HG03175 (cell line): ENCODE data around the gene AATF.

Experiments used
- ATAC-seq: cut with Tn5 transposase; IDR thresholded peaks from one replicate; pipeline ENCODE4 v1.9.1; 2021; ENCODE audit warnings: mild to moderate bottlenecking, moderate library complexity; ENCODE audit not compliant: unreplicated experiment

AATF gene

GRCh38 chr17:37039269-37039668 lies 90.5 kb downstream of the AATF start:
- ATAC-seq: no peak

- no peak for ATAC-seq
Observed at GRCh38 chr17:37041932-37042331, 93.2 kb downstream of the AATF start.

- ATAC-seq: no peak
Observed at GRCh38 chr17:37043201-37043600, 94.4 kb downstream of the AATF start.

- ATAC-seq: no peak
Observed at GRCh38 chr17:37045351-37045922, 96.7 kb downstream of the AATF start.

- no peak for ATAC-seq
Observed at GRCh38 chr17:37047631-37048104, 98.9 kb downstream of the AATF start.

- ATAC-seq: no peak
Observed at GRCh38 chr17:37048811-37049210, 100.1 kb downstream of the AATF start.

GRCh38 chr17:37050920-37051319 lies 102.2 kb downstream of the AATF start:
- no peak for ATAC-seq

GRCh38 chr17:37051381-37051780 lies 102.6 kb downstream of the AATF start:
- ATAC-seq: no peak

GRCh38 chr17:37051833-37052232 lies 103.1 kb downstream of the AATF start:
- ATAC-seq: no peak

- no peak for ATAC-seq
Observed at GRCh38 chr17:37052450-37052849, 103.7 kb downstream of the AATF start.

GRCh38 chr17:37054894-37055293 lies 106.1 kb downstream of the AATF start:
- no peak for ATAC-seq

GRCh38 chr17:37056622-37057021 lies 107.9 kb downstream of the AATF start:
- ATAC-seq: no peak

GRCh38 chr17:37059493-37059892 lies 110.7 kb downstream of the AATF start:
- ATAC-seq: no peak

- ATAC-seq: no peak
Observed at GRCh38 chr17:37060094-37060493, 111.3 kb downstream of the AATF start.

- no peak for ATAC-seq
Observed at GRCh38 chr17:37060928-37061327, 112.2 kb downstream of the AATF start.

- ATAC-seq: no peak
Observed at GRCh38 chr17:37062021-37062420, 113.3 kb downstream of the AATF start.

- ATAC-seq: no peak
Observed at GRCh38 chr17:37064206-37064605, 115.5 kb downstream of the AATF start.

GRCh38 chr17:37064956-37065355 lies 116.2 kb downstream of the AATF start:
- no peak for ATAC-seq

GRCh38 chr17:37065486-37066321 lies 117.0 kb downstream of the AATF start:
- no peak for ATAC-seq

GRCh38 chr17:37066322-37067255 lies 117.8 kb downstream of the AATF start:
- no peak for ATAC-seq

- ATAC-seq: no peak
Observed at GRCh38 chr17:37067555-37068111, 118.9 kb downstream of the AATF start.
